Measurements from ENCODE around the gene CCDC13.

The CCDC13 gene

DNA sequence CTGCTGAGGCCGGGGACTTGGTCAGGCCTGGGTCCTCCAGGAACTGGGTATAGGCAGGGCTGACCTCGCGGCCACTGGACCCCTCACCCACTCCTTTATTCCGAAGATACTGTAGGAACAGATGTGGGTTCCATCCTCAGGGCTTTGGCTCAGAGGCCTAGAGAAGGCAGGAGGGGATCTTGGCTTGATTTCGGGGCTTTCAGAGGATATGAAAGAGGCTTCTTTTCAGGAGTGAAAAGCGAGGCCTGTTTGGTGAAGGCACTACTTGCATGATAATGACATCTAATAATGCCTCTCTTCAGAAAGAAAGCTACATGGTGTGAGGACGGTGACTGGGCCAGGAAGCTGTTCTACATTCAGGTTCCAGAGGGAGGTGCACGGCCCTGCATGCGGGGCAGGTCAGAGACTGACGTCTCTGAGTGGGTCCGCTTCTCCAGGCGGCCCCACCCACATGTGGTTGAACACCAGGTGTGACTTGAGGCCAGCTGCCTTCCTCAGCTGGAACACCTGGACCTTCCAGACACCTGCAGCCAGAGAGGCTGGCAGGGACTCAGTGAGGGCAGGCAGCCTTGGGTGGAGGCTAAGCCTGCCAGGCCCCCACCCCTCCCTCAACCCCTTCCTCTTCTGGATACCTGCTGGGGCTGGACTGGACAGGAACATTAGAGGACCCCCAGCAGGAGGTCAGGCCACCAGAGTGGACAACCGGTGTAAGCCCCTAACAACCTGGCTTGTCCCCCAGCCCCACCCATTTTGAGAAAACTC lies 39.4 kb downstream of the CCDC13 start:
- no peak for DNase-seq (ENCODE audit: low spot score)

DNA sequence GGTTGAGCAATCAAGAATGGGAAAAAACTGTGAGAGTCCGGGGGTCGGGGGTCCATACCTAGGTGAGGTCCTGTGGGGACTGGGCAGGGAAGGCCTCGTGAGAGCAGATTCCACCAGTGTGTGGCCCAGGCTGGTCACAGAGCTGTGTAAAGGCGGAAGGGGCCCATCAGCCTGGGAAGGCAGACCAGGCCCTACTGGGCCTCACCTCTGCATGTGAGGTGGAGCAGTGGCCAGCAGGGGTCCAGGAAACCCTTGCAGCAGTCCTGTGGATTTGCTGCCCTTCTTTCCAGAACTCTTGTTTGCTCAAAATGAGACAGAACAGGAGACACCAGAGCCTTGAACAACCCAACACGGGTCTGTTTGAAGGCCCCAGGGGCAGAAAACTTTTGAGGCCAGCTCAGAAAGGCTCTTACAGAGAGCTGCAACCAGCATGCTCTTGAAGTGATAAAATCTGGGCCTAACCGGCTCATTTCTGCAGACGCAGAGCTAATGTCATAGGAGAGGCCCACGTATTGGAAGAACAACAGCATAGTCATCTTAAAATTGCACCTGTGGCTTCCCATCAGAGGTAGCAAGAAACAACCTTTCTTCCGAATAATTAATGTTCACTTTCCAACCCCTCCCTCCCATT lies 40.1 kb downstream of the CCDC13 start:
- DNase-seq (ENCODE audit: low spot score) = no peak

DNA sequence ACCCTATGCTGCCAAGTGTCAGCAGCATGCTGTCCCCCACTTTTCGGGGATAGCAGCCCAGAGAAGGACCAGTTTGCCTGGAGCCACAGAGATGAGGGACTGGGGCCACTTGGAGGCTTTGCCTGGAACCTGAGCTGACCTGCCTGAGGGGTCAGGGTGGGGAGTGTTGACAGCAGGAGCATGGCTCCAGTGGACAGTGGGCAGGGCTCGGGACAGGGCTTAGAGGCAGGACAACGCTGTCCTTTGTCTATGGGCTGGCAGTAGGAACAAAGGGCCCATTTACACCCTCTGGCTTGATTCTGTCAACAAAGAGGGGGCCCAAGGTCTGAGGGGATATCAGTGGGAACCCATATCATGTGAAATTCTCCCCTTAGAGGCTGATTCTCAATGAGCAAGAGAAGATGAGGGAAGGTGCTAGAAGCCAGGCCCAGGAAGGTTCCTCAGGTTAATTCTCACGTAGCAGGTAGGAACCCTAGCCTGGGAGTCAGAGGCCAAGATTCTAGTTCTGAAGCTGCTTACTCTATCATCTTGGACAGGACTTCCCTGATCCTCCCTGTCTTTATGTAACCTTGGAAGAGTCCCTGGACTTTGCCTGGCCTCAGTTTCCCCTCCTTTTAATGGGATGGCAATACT lies 40.7 kb downstream of the CCDC13 start:
- DNase-seq (ENCODE audit: low spot score) = no peak

DNA sequence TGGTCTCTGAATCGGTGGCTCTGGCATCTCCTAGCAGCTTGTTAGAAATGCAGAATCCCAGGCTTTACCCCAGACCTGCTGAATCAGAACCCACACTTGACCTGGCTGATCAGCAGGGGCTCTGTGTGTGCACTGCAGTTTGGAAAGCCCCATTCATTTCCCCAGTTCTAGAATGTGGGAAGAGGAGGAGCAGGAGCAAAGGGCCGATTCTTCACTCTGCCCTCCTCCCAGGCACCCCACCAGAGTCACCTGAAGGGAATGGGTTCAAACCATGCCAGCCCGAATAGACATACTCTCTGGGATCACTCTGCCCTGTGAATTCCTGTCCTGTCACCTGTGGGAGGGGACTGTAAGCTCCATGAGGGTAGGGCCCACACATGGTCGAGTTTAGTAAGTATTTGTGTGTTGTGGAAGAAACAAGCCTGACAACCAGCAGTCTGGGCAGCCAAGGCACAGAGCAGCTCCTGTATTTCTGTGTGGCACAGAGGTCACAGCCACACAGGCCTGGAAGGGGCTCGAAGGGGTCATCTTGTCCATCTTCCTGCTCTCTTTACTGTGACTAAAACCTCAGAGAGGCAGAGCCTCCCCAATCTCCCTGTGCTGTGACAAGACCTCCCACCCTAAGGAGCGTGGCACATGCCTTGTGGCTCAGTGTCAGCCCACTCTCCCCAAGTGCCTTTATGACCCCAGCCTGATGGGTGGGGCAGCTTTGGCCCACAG lies 41.4 kb downstream of the CCDC13 start:
- DNase-seq (ENCODE audit: low spot score) = no peak

DNA sequence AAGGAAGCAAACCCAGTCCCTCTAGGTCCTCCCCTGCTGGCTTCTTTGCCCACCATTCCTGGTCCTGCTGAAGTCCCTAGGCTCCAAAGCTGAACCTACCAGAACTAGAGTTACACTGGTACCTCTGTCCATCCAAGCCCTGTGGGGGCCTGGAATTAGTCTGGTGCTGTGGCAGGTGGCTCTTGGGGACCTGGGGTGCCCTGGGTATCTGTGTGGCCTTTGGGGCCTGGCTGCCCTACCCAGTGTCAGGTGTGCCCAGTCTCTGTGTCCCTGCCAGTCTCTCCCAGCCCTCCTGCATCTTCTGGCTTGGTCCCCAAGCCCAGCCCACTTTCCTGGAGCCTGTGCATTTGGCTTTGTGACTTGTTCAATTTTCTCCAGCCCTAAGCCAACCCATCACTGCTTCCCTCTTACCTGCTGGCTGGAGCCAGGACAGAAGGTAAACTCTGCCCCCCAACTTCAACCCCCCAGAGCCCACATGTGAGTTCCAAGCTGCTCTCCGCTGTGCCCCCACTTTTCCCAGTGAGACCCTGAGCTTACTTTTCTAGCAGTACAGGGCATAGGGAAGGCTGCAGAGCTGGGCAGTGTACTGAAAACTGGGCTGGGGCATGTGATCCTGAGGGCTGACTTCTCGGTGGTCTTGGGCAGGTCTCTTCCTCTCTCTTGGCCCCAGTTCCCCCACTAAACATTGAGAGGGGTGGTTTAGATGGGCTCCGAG lies 42.2 kb downstream of the CCDC13 start:
- DNase-seq (ENCODE audit: low spot score) = peak; percentile 59

DNA sequence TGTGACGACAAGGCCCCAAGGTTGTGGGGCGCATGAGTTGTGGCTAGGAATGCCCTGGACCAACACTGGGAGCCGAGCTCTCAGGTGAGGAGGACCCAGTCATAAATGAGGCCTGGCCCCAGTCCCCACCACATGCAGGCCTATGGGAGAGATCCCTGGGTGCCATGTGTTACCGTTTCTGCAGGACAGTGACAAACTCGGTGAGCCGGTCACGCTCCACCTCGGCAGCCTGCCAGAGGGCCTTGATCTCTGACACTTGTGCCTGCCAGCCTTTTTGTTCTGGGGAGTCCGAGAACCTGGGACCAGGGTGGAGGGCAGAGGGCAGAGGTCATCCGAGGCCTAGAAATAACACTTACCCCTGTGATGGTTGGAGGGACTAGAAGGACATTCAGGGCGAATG lies 42.8 kb downstream of the CCDC13 start:
- DNase-seq (ENCODE audit: low spot score) = no peak

DNA sequence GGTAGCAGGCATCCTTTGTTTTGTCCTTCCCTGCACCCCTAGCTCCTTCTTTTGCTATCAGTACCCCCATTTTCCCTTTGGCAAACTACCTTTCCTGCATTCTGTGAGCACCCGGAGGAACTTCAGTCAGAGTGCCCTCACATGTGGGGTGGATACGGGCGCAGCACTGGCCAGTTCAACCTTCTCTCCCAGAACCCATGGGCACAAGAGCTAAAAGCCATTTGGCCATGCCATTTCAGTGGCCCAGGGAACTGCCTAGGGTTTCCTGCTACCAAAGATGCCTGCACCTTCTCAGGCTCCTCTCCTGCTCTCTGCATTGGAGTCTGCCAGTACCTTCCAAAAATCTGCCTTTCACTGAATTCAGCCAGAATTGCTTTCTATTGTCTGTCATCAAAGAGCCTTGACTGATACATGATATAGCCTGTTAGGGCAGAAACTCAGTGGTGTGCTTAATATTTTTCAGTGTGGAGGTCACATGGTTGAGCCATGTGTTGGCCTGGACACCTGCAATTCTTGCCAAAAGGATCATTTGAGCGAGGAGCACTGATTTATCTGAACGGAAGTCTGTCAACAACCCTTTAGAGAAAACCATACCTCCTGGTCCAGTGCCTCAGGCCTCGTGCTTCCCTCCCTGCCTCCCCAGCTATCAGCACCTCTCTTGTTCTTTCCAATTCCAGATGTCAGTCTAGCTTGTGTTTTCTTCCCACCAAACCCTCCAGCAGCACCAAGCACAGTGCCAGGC lies 43.5 kb downstream of the CCDC13 start:
- DNase-seq (ENCODE audit: low spot score) = peak; percentile 50

DNA sequence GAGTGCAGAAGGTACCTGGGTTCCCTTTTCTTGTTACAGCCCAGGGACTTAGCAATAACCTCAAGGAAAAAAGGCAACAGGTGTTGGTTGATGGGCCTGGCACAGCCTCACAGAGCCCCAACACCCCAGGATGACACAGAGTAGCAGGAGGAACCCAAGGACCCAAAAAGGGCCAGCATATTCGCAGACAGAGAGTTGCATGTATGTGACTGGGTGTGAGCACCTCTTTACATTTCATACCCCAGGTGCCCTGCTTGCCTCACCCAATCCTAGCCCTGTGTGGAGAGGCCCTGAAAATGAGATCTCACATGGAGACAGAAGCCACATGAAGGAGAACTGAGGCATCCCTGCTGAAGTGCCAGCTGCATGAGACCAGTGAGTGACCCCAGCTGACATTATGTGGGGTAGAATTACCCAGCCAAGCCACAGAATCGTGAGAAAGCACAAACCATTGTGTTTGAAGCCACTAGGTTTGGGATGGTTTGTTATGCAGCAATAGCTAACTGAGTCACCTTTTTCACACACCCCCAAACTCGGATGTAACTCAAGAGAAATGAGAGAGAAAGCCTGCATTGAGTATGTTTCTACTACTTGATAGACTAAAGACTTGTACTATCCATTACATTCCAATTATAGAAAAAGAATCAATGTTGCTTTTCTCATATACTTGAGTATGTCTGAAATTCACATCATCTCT lies 44.2 kb downstream of the CCDC13 start:
- no peak for DNase-seq (ENCODE audit: low spot score)

DNA sequence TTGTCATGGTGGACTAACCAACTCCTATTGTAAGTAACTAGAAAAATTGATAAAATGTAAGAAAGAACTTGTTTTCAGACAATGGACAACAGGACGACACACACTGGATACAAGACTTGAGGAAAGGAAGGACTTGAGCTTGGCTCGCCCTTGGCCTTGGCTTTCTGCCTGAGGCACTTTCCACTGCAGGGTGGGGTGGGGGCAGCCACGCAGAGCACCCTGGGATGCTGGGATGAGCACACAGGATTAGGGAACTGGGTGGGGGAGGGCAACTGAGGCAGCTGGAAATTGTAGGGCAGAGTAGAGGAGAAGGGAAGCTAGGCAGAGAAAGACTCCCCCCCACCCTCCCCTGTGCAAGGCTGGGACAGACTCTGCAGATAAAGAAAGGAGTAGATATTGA lies 45.0 kb downstream of the CCDC13 start:
- no peak for DNase-seq (ENCODE audit: low spot score)

DNA sequence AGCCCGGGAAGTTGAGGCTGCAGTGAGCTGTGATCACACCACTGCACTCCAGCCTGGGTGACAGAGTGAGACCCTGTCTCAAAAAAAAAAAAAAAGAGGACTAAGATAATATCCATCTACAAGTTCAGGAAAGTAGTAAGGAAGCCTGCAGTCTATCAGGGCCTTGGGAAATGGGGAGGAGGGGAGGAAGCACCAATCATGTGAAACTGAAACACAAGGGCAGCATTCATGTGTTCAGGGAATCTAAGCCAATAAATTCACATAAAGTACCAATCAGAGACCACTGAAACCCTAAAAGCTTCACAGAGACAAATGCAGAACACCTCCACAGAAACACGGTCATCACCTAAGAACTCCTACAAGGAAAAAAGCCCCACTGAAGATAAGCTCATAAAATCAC lies 47.6 kb downstream of the CCDC13 start:
- no peak for DNase-seq (ENCODE audit: low spot score)

DNA sequence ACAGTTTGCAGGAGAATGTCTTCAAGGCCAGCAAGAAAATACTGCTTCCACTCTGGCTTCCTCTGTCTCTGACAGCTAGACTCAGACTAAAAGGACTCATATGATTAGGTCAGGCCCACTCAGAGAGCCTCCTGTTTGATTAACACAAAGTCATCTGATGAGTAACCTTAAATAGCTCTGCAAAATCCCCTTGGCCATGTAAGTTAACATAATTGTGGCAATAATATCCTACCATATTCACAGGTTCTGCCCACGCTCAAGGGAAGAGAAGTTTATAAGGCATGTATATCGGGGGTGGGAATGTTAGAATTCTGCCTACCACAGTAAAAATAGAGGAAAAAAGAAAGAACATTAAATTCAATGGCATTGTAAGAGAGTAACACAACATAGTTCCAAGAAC lies 49.8 kb downstream of the CCDC13 start:
- no peak for DNase-seq (ENCODE audit: low spot score)

Measured in left forelimb (tissue), 1 donor.